ENCODE data around the gene RPL7A. TPM values are rescaled to one million over a fixed set of nuclear protein-coding genes. Genes with fewer than 3 reads are reported as not detected.

Gene RPL7A
- total and polyA plus RNA-seq, 2 of the 13 experiments (the other 11 are each of a cell fraction or from before 2014, with no cell fraction given), result 2,401 to 2,938 TPM

GRCh38 chr9:133359399-133360175 is 11.6 kb downstream of the RPL7A start (continued):
- TF ChIP-seq ZNF142 (CRISPR knock-in tag; IDR thresholded peaks at IDR 0.05) (no peak), NR2F6 (IDR thresholded peaks at IDR 0.05) (no peak), NR2F6 (CRISPR knock-in tag; IDR thresholded peaks at IDR 0.05) (no peak), IRF1 (CRISPR knock-in tag; IDR thresholded peaks at IDR 0.05; ENCODE audit: low read depth) (no peak), SMAD9 (CRISPR knock-in tag; IDR thresholded peaks at IDR 0.05) (no peak), FOXM1 (CRISPR knock-in tag; IDR thresholded peaks at IDR 0.05) (no peak), WIZ (CRISPR knock-in tag; IDR thresholded peaks at IDR 0.05) (no peak), HNF1A (IDR thresholded peaks at IDR 0.05; ENCODE audit: low read depth) (no peak), HNF1A (CRISPR knock-in tag; IDR thresholded peaks at IDR 0.05; ENCODE audit: borderline replicate concordance) (no peak), HNRNPK (IDR thresholded peaks at IDR 0.05; ENCODE audit: low read depth, low read length, poor library complexity, severe bottlenecking) (no peak), ZFP62 (CRISPR knock-in tag; IDR thresholded peaks at IDR 0.05) (no peak), RFX1 (IDR thresholded peaks at IDR 0.05) (no peak), FUBP1 (CRISPR knock-in tag; IDR thresholded peaks at IDR 0.05; ENCODE audit: borderline replicate concordance) (no peak), ZNF619 (CRISPR knock-in tag; IDR thresholded peaks at IDR 0.05) (no peak)

Data from HepG2 (cell line).